Astrocyte of the cerebellum (primary cell): ENCODE results near the gene ATP8B2.
"Not testable (repeated sequence)": the region's sequence is repeated elsewhere in the genome, so short reads cannot be mapped to it uniquely, and the experiment has no call there.

Source experiments
- DNase-seq: peaks from one replicate; pipeline ENCODE4 v3.0.0-alpha.2; 2011; ENCODE audit warnings: low read depth
- H3K4me3 ChIP-seq: 2 replicates; pipeline ENCODE4 v1.5.1; 2011; ENCODE audit warnings: mild to moderate bottlenecking, low read depth, low read length, moderate library complexity
- in situ Hi-C: cut with HindIII; loops from 2 replicates; pipeline ENCODE4 v1.10.0; 2017; ENCODE audit warnings: low sequenced_read_pairs
- TF ChIP-seq, protein P1 (sequence below): IDR thresholded peaks from 2 replicates; pipeline ENCODE4 v1.5.1; 2012; ENCODE audit warnings: low read length, low read depth, moderate library complexity, mild to moderate bottlenecking; ENCODE audit errors: missing control alignments

Gene ATP8B2

DNA sequence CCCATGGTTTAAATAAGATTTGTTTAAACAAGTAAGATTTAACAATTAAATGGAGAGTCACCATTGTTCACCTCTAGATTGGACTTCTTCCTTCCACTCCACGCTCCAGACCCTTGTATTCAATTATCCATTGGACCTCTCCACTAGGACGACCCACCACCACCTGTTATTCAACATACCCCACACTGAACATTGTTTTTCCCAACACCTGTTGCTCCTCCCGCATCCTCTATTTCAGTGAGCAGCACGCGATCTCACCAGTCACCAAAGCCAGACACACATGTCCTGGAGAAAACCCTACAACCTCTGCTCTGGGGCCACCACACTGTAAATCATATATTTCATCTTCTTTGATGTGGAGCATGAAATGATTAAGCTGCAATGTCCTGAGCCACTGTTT lies 28.6 kb downstream of the ATP8B2 start:
- no peak for DNase-seq
- in situ Hi-C loops, result no loop called here
- TF ChIP-seq, protein P1, sequence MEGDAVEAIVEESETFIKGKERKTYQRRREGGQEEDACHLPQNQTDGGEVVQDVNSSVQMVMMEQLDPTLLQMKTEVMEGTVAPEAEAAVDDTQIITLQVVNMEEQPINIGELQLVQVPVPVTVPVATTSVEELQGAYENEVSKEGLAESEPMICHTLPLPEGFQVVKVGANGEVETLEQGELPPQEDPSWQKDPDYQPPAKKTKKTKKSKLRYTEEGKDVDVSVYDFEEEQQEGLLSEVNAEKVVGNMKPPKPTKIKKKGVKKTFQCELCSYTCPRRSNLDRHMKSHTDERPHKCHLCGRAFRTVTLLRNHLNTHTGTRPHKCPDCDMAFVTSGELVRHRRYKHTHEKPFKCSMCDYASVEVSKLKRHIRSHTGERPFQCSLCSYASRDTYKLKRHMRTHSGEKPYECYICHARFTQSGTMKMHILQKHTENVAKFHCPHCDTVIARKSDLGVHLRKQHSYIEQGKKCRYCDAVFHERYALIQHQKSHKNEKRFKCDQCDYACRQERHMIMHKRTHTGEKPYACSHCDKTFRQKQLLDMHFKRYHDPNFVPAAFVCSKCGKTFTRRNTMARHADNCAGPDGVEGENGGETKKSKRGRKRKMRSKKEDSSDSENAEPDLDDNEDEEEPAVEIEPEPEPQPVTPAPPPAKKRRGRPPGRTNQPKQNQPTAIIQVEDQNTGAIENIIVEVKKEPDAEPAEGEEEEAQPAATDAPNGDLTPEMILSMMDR, result no peak

DNA sequence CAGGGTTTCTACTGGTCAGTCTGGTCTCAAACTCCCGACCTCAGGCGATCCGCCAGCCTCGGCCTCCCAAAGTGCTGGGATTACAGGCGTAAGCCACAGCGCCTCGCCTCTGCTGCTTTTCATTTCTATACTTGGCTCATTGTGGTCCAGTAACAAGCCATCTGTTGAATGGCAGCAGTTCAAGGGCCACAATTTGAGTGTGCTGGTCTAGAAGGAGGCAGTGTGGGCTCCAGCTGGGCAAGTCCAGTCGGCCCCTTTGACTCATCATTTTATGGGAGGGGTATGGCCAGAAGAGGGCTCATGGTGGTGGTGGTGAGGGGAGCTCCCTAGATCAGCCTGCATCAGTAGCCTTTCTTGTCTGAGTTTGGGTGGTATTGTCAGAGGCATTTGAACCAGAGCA lies 33.2 kb downstream of the ATP8B2 start:
- TF ChIP-seq, protein P1, result no peak
- in situ Hi-C loops, result no loop called here
- H3K4me3 ChIP-seq, result no peak overlapping the region
- no peak for DNase-seq

More for the DNA sequence above, 28.6 kb downstream of the ATP8B2 start:
- no peak overlapping the region for H3K4me3 ChIP-seq

DNA sequence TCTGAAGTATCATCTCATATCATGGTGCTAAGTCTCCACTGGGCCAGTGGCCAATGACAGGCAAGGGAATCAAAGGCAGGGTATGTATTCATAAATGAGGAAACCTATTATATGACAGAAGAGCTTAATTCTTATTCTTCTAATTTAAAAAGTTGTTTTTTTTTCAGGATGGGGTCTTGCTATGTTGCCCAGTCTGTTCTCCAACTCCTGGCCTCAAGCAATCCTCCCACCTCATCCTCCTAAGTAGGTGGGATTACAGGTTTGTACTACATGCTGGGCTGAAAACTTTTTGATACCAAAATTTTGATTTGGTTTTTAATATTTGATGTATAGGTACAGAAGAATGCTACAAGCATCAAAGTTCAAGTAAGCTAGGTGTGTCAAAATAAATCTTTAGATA lies 35.0 kb downstream of the ATP8B2 start:
- TF ChIP-seq, protein P1, result no peak
- no peak for DNase-seq
- in situ Hi-C loops, result no loop called here
- H3K4me3 ChIP-seq, result no peak overlapping the region

DNA sequence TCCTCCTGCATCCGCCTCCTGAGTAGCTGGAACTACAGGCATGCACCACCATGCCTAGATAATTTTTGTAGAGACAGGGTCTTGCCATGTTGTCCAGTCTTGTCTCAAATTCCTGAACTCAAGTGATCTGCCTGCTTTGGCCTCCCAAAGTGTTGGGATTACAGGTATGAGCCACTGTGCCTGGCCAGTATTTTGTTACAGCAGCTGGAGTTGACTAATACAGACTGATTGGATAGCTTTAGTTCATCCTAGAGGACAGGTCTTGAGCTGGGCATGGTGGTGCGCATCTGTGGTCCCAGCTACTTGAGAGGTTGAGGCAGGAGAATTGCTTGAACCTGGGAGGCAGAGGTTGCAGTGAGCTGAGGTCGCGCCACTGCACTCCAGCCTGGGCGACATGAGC lies 35.6 kb downstream of the ATP8B2 start:
- DNase-seq, in situ Hi-C loops, H3K4me3 ChIP-seq: not testable (repeated sequence)

DNA sequence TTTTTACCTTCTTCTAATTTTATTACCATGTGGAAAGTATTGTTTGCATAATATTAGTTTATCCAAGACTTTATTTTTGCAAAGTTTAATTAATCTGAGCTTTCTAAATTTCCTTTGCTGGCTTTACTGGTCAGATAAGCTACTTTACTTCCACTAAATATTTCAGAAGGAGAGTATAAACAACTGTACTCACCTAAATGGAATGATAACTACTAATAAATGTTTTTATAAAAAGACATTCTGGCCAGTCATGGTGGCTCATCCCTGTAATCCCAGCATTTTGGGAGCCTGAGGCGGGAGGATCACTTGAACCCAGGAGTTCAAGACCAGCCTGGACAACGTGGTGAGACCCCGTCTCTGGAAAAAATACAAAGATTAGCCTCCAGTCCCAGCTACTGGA lies 36.0 kb downstream of the ATP8B2 start:
- TF ChIP-seq, protein P1, result no peak
- DNase-seq, result no peak
- H3K4me3 ChIP-seq, result no peak overlapping the region
- in situ Hi-C loops, result no loop called here

DNA sequence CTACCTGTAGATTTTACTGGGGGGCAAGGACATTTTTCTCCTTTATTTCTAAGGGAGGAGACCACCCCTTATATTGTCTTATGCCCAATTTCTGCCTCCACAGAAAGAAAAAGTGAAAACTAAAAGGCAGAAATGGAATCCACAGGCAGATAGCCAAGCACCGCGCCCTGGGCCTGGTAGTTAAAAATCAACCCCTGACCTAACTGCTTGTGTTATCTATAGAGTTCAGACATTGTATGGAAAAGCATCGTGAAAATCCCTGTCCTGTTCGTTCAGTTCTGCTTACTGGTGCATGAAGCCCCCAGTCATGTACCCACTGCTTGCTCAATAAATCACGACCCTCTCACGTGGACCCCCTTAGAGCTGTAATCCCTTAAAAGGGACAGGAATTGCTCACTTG lies 46.1 kb downstream of the ATP8B2 start:
- no peak for DNase-seq
- H3K4me3 ChIP-seq, result no peak overlapping the region
- TF ChIP-seq, protein P1, result no peak
- in situ Hi-C loops, result no loop called here

DNA sequence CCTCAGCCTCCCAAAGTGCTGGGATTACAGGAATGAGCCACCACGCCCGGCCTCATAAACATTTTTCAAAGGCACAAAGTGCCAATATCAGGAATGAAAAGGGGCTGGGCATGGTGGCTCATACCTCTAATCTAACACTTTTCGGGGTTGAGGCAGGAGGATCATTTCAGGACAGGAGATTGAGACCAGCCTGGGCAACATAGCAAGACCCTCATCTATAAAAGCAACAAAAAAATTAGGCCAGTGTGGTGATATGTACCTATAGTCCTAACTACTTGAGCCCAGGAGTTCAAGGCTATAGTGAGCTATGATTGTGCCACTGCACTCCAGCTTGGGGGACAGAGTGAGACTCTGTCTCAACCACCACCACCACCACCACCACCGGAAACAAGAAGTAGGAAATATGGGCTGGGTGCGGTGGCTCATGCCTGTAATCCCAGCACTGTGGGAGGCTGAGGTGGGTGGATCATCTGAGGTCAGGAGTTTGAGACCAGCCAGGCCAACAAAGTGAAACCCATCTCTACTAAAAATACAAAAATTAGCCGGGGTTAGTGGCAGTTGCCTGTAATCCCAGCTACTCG lies 48.5 kb downstream of the ATP8B2 start:
- DNase-seq, H3K4me3 ChIP-seq, in situ Hi-C loops: not testable (repeated sequence)

DNA sequence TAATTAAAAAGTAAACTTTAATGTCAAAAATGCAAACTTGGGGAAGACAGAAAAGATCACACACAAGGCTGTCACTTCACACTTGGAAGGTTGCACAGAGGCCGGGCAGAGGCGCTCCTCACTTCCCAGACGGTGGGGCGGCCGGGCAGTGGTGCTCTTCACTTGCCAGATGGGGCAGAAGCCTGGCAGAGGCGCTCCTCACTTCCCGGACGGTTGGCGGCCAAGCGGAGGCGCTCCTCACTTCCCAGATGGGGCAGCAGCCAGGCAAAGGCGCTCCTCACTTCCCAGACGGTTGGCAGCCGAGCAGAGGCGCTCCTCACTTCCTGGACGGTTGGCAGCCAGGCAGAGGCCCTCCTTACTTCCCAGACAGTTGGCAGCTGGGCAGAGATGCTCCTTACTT lies 54.0 kb downstream of the ATP8B2 start:
- in situ Hi-C loops, result no loop called here
- TF ChIP-seq, protein P1, result no peak

More for the DNA sequence above, 54.0 kb downstream of the ATP8B2 start:
- no peak for DNase-seq
- H3K4me3 ChIP-seq, result no peak overlapping the region
